HK-2 (cell line): Measurements from ENCODE around the gene RALGPS2.
"Not testable (repeated sequence)": the region's sequence is repeated elsewhere in the genome, so short reads cannot be mapped to it uniquely, and the experiment has no call there.

Source experiments
- DNase-seq: peaks from one replicate; pipeline ENCODE4 v3.0.0-alpha.2; 2018; ENCODE audit not compliant: unreplicated experiment

The RALGPS2 gene

GRCh38 chr1:178942285-178943198 lies 217.5 kb downstream of the RALGPS2 start:
- peak; percentile 21 for DNase-seq

- DNase-seq = no peak
Observed at GRCh38 chr1:178944729-178945128, 219.7 kb downstream of the RALGPS2 start.

- DNase-seq = no peak
Observed at GRCh38 chr1:178945763-178946266, 220.8 kb downstream of the RALGPS2 start.

DNA sequence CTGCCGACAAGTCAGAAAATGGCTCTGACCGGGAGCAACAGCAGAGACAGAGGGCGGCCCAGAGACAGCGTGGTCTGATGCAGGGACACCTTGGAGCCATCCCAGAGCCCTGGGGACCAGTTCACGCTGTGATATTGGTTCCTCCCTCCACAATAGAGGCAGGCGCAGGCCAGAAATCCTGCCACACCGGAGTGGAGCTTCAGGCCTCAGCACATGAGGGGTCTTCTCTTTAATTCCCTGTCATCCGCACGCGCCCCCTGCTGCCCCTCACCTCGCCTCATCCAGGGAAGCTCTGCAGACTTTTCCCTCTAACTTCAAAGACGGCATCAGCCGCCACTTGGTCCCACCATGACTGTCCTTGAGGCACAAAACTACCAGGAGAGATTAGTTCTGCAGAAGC lies 221.4 kb downstream of the RALGPS2 start:
- DNase-seq = no peak

- DNase-seq = no peak
Observed at GRCh38 chr1:178946855-178947676, 222.0 kb downstream of the RALGPS2 start.

- DNase-seq = no peak
Observed at GRCh38 chr1:178947677-178947981, 222.6 kb downstream of the RALGPS2 start.

GRCh38 chr1:178948676-178949075 lies 223.6 kb downstream of the RALGPS2 start:
- DNase-seq = no peak

- DNase-seq = not testable (repeated sequence)
Observed at GRCh38 chr1:178949866-178950265, 224.8 kb downstream of the RALGPS2 start.

DNA sequence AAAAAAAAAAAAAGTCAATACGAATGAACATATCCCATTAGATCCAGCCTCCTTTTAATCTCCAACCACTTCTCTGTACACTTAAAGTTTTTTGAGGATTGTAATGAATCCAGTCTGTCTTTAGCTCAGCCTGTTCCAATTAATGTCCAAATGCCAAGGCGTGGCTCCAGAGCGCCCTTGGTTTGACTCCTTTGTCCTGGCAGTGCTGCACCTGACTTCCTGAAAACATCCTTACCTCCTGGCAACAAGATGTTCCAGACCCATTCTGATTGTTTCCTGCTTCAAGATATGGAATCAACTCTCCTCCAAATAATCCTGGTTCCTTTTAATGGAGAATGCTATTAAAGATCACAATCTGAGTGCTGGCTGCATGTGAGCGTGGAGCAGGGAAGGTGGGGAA lies 226.6 kb downstream of the RALGPS2 start:
- DNase-seq = no peak

DNA sequence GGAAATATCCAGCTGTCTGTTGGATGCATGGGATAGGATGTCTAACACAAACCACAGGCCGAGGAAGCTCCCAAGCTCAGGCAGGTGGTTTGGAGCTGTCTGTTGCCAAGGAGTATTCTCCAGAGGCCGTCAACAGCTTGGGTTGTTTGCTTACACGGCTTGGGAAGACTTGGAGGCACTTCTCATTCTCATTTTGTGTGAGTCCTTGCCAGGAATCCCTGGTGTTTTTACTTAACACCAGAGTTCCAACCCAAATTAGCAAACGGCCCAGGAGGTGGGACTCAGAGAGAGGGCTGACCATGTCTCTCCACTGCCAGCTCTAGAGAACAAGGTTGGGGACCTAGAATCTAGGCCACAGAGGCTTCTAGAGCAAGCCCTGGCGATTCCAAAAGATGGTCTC lies 228.0 kb downstream of the RALGPS2 start:
- no peak for DNase-seq

- no peak for DNase-seq
Observed at GRCh38 chr1:178953538-178954324, 228.7 kb downstream of the RALGPS2 start.

- no peak for DNase-seq
Observed at GRCh38 chr1:178954325-178954690, 229.3 kb downstream of the RALGPS2 start.

DNA sequence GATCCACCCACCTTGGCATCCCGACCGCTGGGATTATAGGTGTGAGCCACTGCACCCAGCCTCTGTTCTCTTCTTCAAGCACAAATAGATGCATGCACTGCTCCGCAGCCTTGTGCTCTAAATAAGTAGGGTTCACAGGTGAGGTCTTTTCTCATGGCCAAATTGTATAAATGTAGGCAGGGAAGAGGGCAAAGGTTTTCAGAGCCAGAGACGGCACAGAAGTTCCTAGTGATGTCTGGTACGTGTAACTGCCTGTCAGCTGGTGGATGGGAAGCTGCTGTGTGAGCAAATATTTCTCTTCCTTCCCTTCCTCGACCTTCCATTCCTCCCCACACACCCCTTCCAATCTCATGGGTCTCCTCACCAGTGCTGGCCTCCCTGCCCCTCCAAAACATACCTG lies 229.9 kb downstream of the RALGPS2 start:
- no peak for DNase-seq

GRCh38 chr1:178955391-178955954 lies 230.4 kb downstream of the RALGPS2 start:
- no peak for DNase-seq

DNA sequence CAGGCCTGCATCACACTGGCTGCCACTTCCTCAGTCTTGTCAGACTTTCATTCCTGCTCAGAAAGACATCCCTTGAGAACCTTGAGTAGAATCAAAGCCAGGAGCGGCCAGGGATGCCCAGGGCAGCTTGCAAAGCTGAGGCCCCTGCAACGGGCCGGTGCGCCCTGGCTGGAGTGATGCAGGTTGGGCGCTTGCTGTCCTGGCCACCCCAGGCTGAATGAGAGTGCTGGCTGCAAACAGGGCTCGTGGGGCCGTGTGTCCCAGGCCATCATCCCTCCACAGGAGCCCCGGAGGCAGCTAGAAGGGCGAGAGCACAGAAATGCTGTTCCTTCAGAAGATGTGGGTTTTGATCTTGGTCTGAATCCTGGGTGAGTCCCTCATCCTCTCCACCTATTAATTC lies 233.4 kb downstream of the RALGPS2 start:
- no peak for DNase-seq

- DNase-seq = no peak
Observed at GRCh38 chr1:178959543-178960460, 234.8 kb downstream of the RALGPS2 start.

DNA sequence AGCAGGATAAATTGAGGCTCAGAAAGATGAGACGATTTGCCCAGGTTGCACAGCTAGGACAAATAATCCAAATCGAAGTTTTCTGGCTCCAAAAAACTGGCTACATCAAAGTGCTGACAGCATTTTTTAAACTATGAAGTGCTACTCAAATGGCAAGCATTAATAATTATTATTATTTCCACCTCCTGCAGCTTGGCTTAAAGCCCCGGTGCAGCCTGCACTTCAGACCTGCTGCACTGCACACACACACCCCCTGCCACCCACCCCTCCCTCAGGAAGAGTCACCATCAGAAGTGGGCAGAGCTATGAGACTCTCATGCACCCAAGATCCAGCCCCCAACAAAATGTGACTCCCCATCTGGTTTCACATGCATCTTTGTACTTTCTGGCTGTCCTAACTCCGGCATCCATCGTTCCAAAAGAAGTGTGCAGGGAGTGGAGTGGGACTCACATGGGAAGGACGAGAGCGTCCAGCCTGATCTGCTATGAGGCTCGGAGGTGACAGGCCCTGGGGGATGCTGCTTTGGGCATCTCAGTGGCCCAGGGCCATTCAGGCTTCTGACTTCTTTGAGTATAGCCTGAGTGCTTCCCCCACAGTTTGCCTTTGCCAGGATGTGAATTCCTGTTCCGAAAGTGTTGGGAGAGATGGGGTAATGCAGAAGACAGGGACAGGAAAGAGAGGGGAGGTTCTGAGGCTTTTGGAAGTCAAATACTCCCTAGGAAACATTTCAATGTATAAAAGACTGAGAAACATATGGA lies 235.6 kb downstream of the RALGPS2 start:
- no peak for DNase-seq

DNA sequence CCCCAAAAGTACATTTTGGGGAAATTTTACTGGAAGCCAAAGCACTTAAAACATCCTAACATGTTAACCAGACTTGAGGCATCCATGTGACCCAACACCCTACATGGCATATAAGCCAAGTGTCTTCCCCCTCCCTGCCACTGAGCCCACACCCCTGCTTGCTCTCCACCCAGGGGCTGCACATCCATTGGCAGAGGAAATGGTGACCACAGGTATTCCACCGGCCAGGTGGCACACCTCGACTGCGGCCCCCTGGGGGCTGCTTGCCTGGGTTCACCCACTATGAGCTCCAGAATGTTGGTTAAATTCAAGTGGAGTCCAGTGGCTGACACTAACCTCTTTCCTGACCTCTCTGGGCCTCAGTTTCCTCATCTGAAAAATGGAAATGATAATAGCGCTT lies 236.3 kb downstream of the RALGPS2 start:
- no peak for DNase-seq

DNA sequence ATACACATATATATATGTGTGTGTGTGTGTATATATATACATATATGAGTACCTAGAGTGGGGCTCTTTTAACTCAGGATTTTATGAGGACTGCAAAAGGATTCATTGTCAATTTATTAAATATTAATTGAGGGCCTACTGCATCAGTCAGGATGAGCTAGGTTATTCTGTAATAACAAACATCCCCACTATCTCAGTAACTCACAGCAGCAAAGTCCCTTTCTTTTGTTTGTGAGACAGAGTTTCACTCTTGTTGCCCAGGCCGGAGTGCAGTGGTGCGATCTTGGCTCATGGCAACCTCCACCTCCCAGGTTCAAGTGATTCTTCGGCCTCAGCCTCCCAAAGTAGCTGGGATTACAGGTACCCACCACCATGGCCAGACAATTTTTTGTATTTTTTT lies 236.8 kb downstream of the RALGPS2 start:
- no peak for DNase-seq
